Skin of body (tissue), 3 donors: ENCODE measurements around the gene TRMT61A. TPM values are rescaled to one million over a fixed set of nuclear protein-coding genes. Genes with fewer than 3 reads are reported as not detected.
A peak's percentile ranks its signal among the peaks of the same experiment; 100 is the strongest.

ENCODE experiments used
- DNase-seq: peaks from one replicate; lab custom pipeline; 2025; lab: John Stamatoyannopoulos, UW
- small RNA-seq: library from RNA; depleted of rRNA; stranded (forward); fragments of <200 nt; gene quantifications from one replicate; pipeline ENCODE3, GENCODE V24; 2014; ENCODE audit warnings: low replicate concordance
- total RNA-seq: library from RNA; depleted of rRNA; stranded (reverse); fragments of >200 nt; gene quantifications from one replicate; pipeline ENCODE4 v1.2.3, GENCODE V29; 2014

Gene TRMT61A
- total RNA-seq, 1 donor from 2014 or later, result 5.8 TPM

DNA sequence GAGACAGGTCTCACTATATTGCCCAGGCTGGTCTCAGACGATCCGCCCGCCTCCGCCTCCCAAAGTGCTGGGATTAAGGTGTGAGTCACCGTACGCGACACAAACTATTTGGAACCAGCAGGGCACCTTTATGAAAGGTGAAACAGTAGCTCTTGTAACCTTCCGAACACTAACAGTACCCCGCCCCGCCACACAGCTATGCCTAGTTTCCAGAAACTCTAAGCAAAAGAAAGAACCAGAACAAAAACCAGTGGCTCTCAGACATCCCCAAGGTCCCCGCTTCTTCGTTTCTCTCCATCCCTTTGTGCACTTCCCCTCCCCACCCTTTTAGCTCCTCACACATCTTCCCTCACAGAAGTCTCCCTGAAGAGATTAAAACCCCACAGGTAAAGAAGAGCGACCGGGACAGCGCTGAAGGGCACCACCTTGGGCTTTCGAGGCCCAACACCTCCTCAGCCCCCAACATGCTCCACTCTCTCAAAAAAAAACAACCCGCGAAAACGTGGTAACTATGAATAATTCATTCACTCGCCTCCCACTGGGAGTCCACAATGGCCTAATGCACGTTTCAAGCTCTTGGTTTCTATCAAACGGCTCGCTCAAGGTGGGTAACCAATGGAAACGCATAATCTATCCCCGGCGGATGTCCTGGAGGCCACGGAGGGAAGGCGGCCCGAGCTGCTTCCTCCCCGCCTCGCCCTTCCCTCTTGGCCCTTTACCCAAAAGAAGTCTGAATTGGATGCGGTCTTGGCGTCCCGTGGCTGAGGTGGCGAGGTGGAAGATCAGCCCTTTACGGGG lies 32.6 kb downstream of the TRMT61A start:
- DNase-seq, result no peak

DNA sequence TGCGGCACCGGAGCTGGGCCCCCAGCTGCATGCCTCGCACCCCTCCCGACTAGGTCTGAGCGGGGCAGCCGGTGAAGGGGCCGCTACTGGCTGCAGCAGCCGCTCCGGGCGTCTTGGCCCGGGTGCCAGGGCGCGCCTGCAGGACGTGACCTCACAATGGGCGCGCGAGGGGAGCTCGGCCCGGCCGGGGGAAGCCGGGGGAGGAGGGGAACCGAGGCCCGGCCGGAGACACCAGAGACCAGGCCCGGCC lies 33.1 kb downstream of the TRMT61A start:
- no peak for DNase-seq

DNA sequence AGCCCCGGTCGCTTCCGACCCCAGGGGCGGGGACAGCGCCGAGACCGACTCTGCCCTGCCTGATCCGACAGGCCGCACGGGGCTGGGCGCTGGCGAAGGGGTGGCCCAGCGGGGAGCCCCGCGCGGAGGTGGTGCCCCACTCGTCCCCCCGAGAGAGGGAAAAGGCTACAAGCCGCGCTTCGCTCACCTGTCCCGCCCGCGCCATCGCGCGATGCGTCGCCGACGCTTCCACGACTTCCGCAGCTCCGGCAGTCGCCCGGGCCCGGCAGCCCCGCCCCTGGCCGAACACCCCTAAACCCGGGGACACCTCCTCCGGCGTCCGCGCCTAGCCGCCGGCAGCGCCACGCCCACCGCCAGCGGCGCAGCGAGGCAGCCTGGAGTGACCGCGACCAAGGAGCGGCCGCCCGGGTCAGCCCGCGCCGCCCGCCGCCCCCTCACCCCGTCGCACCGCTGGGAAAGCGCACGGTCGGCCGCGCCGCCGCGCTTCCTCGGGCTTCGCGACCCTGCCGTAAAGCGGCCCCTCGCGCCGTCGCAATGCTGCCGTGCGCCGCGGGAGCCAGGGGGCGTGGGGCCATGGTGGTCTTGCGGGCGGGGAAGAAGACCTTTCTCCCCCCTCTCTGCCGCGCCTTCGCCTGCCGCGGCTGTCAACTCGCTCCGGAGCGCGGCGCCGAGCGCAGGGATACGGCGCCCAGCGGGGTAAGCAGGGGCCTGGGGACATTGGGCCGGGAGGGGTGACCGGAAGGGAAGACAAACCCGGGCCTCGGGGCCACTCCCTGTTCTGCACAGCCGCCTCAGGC lies 33.6 kb downstream of the TRMT61A start, which contains the start of the genes BAG5 and COA8:
Gene BAG5 (minus strand): TSS at position 229 of the 797 bp plus-strand sequence. CDS start 1,493 bp downstream, outside the sequence.
Gene COA8 (plus strand): TSS at position 532 of the 797 bp plus-strand sequence. CDS start 42 bp downstream, at position 574.
- DNase-seq, result peak; percentile 81

- DNase-seq, result no peak
These were observed 34.2 kb downstream of the TRMT61A start for GRCh38 chr14:103563226-103563620.

DNA sequence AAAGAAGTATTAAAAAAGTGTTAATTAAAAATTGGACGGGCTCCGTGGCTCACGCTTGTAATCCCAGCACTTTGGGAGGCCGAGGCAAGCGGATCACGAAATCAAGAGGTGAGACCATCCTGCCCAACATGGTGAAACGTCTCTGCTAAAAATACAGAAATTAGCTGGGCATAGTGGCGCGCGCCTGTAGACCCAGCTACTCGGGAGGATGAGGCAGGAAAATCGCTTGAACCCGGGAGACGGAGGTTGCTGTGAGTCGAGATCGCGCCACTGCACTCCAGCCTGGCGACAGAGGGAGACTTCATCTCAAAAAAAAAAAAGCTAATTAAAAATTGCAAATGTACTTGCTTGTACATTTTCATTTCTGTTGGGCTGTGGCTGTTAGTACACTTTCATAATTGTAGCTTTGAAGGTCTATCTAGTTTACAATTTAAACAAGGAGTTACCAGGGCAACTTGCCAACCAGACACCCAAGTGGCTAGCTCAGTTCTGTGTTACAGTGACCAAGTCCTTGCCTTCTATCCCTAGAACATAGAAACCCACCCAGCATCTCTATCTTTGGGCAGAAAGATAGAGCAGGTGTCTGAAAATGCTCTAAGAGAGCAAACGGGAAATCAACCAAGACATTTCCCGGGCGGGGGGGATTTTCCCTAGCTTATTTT lies 35.0 kb downstream of the TRMT61A start:
- no peak for DNase-seq

- DNase-seq, result no peak
These were observed 40.0 kb downstream of the TRMT61A start for GRCh38 chr14:103568952-103569351.

DNA sequence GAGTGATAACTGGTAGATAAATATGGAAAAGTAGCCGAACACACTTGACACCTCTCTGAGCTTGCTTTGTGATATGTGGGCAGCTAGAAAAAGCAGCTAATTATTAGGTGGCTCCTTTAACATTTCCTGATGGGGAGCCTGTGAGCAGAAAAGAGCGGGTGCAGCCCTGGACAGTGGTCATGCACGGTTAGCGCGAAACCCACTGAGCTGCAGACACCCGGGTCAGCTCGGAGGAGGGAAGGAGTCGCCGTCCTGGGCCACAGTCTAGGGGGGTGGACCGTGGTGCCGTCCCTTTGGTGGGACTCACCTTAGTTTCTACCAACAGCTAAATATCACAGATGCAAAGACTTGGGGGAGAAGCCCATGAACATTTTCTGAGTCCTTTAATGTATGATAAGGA lies 40.4 kb downstream of the TRMT61A start:
- no peak for DNase-seq

DNA sequence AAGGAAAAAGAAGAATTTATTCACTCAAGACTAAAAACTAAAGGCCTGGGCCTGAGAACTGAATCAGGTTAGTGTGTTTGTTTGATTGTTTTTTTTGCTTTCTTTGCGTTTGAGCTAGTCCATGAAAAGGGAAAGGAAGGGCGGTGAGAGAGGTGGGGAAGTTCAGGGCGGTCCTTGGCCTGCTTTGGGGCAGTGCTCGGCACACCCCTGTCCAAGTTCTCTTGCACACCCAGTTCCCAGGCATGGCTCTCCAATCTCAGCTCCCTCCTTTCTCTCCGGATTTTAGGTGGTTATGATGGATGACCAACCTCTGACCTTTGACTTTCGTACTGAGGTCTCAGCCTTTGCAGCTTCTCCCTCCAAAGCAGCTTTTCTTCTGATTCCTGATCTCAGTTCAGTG lies 45.1 kb downstream of the TRMT61A start:
- DNase-seq, result no peak

GRCh38 chr14:103574707-103575285 lies 45.8 kb downstream of the TRMT61A start:
- DNase-seq, result no peak

DNA sequence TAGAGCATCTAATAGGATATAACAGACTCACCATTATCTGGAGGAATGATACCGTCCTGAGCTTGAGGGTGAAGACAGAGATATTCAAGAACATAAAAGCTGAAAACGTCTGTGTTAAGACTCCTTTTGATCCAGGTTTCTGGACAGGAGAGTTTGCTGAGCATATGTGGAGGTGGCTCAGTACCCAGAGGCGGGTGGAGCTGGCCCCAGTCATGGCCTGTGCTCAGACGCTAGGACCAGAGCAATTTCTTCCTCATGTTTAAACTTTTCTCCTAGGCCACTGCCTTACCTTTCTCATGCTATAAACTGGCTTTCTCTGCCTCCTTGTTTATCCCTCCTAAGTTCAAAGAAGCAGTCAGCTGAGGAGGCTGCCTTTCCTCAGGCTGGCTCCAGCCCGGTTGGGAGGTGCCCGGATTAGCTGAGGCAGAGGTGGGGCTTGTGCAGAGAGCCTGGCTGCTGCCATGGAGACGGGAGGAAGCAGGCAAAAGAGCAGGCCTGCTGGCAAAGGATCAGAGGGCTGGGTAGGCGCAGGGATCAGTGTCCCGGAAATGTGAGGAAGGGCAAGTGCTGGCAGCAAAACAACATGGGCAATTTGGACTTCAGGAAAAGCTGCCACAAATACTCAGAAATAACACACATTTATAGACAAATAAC lies 47.5 kb downstream of the TRMT61A start:
- DNase-seq, result peak; percentile 77

DNA sequence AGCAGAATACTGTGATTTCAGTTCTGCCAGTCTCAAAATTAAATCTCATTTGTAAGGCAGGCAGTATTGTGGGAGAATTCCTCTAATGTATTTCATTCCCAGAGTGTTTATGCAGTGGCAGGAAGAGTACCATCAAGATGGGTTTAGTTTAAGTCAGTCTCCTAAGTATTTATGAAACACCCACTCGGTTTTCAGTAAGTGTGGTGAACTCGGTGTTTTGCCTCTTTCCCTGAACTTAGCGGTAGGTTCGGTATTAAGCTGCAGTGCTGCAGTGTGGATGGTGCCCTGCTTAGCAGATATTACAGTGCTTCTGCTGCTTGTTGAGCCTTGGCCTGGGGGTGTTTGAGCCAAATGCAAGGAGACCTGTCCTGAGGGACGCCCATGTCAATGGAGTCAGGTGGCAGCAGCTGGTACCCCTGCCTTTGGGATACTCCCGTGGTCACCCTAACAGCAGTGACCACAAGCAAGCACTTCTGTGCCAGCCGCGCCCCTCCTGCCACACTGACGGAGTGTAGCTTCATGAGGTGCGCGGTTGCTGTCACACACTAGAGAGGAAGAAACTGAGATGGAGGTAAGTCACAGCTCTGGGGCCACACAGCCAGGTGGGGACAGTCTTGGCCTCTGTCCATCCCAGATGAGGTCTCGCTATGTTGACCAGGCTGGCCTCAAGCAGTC lies 49.5 kb downstream of the TRMT61A start:
- no peak for DNase-seq

DNA sequence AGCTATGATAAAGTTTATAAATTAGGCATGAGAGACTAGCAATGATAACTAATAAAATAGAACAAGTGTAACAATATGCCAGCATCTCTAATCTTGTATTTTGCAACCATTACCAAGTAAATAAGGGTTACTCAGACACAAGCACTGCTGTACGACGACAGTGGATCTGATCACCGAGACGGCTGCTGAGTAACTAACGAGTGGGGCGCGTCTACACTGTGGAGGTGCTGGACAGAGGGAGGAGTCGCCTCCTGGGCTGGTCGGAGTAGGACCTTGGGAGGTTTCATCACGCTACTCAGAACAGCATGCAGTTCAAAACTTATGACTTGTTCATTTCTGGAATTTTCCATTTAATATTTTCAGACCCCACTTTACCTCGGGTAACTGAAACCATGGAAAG lies 52.2 kb downstream of the TRMT61A start:
- no peak for DNase-seq

DNA sequence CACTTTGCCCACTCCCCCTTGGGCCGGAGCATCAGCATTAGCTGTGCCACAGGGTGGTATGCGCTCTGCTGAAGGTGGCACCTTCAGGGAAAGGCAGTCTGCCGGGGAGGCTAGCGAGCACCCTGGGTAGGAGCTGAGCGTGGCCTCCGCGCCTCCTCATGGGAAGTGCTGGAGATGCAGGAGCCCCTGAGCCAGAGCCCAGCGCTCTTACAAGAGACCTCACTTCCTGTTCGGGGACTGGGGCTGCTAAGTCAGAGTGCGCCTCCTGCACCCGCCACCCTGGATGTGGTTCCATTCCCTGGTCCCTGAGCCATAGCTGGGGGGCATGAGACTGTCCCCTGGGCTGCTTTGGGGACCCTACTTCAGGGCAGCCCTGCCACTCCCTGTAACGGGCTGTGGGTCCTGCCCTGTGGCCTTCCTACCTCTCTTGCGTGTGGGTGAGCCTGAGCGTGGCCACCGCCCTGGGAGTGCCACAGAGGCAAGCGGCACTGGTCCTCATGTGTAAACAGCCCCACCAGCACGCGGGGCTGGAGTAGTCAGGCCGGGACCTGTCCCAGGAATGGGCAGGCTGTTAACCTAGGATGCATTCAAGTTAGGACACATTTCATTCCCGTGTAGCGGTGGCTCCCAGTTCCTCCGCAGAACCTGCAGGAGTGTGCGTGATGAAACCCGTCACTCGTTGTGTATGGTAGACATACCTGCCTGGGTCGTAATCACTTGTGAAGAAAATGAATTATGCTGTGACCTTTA lies 53.1 kb downstream of the TRMT61A start:
- no peak for DNase-seq

DNA sequence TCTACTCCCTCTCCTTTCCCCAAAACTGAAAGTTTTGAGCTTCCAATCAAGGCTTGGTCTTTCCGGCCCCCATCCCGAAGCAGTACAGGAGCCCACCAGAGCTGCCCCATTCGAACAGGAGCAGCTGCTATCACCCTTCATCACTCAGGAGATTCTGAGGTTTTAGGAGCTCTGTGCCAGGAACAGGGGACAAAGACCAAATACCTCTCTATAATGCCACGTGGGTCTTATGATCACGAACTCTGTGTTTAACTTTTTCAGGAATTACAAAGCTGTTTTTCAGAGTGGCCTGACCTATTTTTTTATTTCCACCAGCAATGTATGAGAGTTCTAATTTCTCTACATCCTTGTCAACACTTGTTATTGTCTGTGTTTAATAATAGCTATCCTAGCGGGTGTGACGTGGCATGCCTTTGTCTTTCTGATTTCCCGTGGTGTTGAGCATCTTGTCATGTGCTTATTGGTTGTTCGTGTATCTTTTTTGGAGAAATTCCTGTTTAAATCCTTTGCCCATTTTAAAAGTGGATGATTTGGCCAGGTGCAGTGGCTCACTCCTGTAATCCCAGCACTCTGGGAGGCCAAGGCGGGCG lies 55.4 kb downstream of the TRMT61A start:
- no peak for DNase-seq

Small RNA genes lying within 50 kb of the gene (small RNA-seq; reads per million reads assigned to genes)
- gene RNU4-68P (0.09 reads per million), gene RNU7-160P (not detected)

Other genes starting within 250 kb of the TRMT61A start
- gene EIF5, start 195.0 kb upstream of the TRMT61A start, total RNA-seq, result 110 TPM
- gene MARK3, start 143.8 kb upstream of the TRMT61A start, total RNA-seq, result 89.6 TPM
- 75.4 TPM for gene CKB, start 6.4 kb upstream of the TRMT61A start, total RNA-seq
- 26.2 TPM for gene BAG5, start 33.5 kb downstream of the TRMT61A start, total RNA-seq
- 21.8 TPM for gene COA8, start 33.8 kb downstream of the TRMT61A start, total RNA-seq
- 122 TPM for gene KLC1, start 100.0 kb downstream of the TRMT61A start, total RNA-seq
- gene XRCC3, start 186.3 kb downstream of the TRMT61A start, total RNA-seq, result 6.7 TPM
- gene ZFYVE21, start 186.6 kb downstream of the TRMT61A start, total RNA-seq, result 47.4 TPM